H1 (cell line): Measurements from ENCODE around the gene STARD6. TPM values are rescaled to one million over a fixed set of nuclear protein-coding genes. Genes with fewer than 3 reads are reported as not detected.

ENCODE experiments used
- CTCF ChIA-PET: fragments of 300-600 bp; sonication (Branson Sonifier 250); formaldehyde crosslinking; loops from one replicate; lab custom pipeline; 2021; ENCODE audit not compliant: partially characterized antibody; lab: Charles Lee
- POLR2A ChIA-PET: fragments of 300-600 bp; sonication (Branson Sonifier 250); formaldehyde crosslinking; loops from one replicate; lab custom pipeline; 2021; ENCODE audit warnings: inconsistent platforms; ENCODE audit not compliant: partially characterized antibody; lab: Charles Lee
- DNase-seq, 2 experiments: peaks; one replicate each; pipeline versions ENCODE4 v3.0.0 to v3.0.0-alpha.2; 2010 to 2022; ENCODE audit warnings: low spot score in 2 of 2, low read depth in 1 of 2, mixed read lengths in 1 of 2
- FAIRE-seq: peaks from 2 replicates; lab custom pipeline; 2011; peaks lifted over from hg19 to GRCh38; lab: Jason Lieb, UNC
- H2AFZ ChIP-seq: 2 replicates; pipeline ENCODE4 v1.8.1; 2012; ENCODE audit warnings: low read length, inconsistent platforms
- H2AK5ac ChIP-seq: 2 replicates; pipeline ENCODE4 v1.6.1; 2013; ENCODE audit warnings: low read depth, low read length
- H2BK120ac ChIP-seq: replicated peaks from 2 replicates; pipeline ENCODE3; 2013; ENCODE audit warnings: low read depth, low read length, inconsistent platforms
- H2BK12ac ChIP-seq: 2 replicates; pipeline ENCODE4 v1.6.1; 2013; ENCODE audit warnings: low read depth, low read length
- H2BK15ac ChIP-seq: 2 replicates; pipeline ENCODE4 v1.6.1; 2013; ENCODE audit warnings: low read length
- H2BK20ac ChIP-seq: 2 replicates; pipeline ENCODE4 v1.6.1; 2013; ENCODE audit warnings: low read length
- H2BK5ac ChIP-seq: 2 replicates; pipeline ENCODE4 v1.6.1; 2013; ENCODE audit warnings: low read depth, low read length
- H3K14ac ChIP-seq: 2 replicates; pipeline ENCODE4 v1.6.1; 2013; ENCODE audit warnings: inconsistent platforms; ENCODE audit not compliant: insufficient read length
- H3K18ac ChIP-seq: 2 replicates; pipeline ENCODE4 v1.6.1; 2013; ENCODE audit warnings: low read length; ENCODE audit errors: extremely low read depth
- H3K23ac ChIP-seq: 2 replicates; pipeline ENCODE4 v1.6.1; 2013; ENCODE audit warnings: inconsistent platforms; ENCODE audit not compliant: insufficient read length
- H3K23me2 ChIP-seq: 2 replicates; pipeline ENCODE4 v1.6.1; 2013; ENCODE audit warnings: low read depth, low read length
- H3K27ac ChIP-seq: 2 replicates; pipeline ENCODE4 v1.6.1; 2011; ENCODE audit warnings: low read depth, low read length, inconsistent platforms
- H3K27me3 ChIP-seq, 4 experiments: replicated peaks in 1 of 4; 1 replicate in 1 of 4; 2 replicates in 3 of 4; pipeline versions ENCODE4 v1.6.1 to v1.8.1; 2011 to 2013; ENCODE audit warnings: low read length in 3 of 4, mild to moderate bottlenecking in 3 of 4, inconsistent platforms in 2 of 4, mixed read lengths in 2 of 4, moderate library complexity in 1 of 4; ENCODE audit not compliant: control insufficient read depth in 3 of 4, insufficient read depth in 3 of 4; ENCODE audit errors: extremely low read depth in 1 of 4
- H3K36me3 ChIP-seq, 4 experiments: 2 replicates each; pipeline versions ENCODE4 v1.6.1 to v1.8.1; 2011 to 2013; ENCODE audit warnings: mild to moderate bottlenecking in 4 of 4, low read length in 3 of 4, moderate library complexity in 2 of 4, control low read depth in 1 of 4, inconsistent platforms in 1 of 4; ENCODE audit not compliant: insufficient read depth in 4 of 4, control insufficient read depth in 2 of 4
- H3K4ac ChIP-seq: replicated peaks from 2 replicates; pipeline ENCODE3; 2013; ENCODE audit warnings: low read length, low read depth, mixed read lengths, inconsistent platforms; ENCODE audit not compliant: insufficient read length
- H3K4me1 ChIP-seq, 4 experiments: replicated peaks in 1 of 4; 1 replicate in 1 of 4; 2 replicates in 3 of 4; pipeline versions ENCODE4 v1.6.1 to v1.8.1; 2011 to 2013; ENCODE audit warnings: low read length in 3 of 4, inconsistent platforms in 2 of 4, mixed read lengths in 1 of 4; ENCODE audit not compliant: insufficient read depth in 4 of 4, control insufficient read depth in 3 of 4
- H3K4me2 ChIP-seq, 2 experiments: 2 replicates each; pipeline versions ENCODE4 v1.6.1 to v1.8.1; 2011 to 2013; ENCODE audit warnings: low read depth in 2 of 2, low read length in 2 of 2, control low read depth in 1 of 2, inconsistent platforms in 1 of 2, mild to moderate bottlenecking in 1 of 2; ENCODE audit not compliant: insufficient read depth in 1 of 2
- H3K4me3 ChIP-seq, 4 experiments: fragments of 200-600, 300-600 bp in 1 of 4; sonication (generic), shearing (Covaris generic), sonication (Bioruptor Twin) in 1 of 4; 2 replicates each; pipeline versions ENCODE4 v1.5.1 to v1.8.1; 2011 to 2016; ENCODE audit warnings: low read length in 4 of 4, low read depth in 3 of 4, control low read depth in 2 of 4, inconsistent platforms in 2 of 4, mild to moderate bottlenecking in 2 of 4, mixed read lengths in 1 of 4, moderate library complexity in 1 of 4; ENCODE audit not compliant: insufficient read depth in 2 of 4; ENCODE audit errors: extremely low read depth in 1 of 4
- H3K56ac ChIP-seq: replicated peaks from 2 replicates; pipeline ENCODE3; 2013; ENCODE audit warnings: low read depth, mild to moderate bottlenecking, mixed read lengths, low read length, inconsistent platforms; ENCODE audit not compliant: insufficient read length
- H3K79me1 ChIP-seq: 2 replicates; pipeline ENCODE4 v1.6.1; 2013; ENCODE audit warnings: low read depth, low read length, control low read depth
- H3K79me2 ChIP-seq, 2 experiments: 2 replicates each; pipeline versions ENCODE4 v1.6.1 to v1.8.1; 2012 to 2013; ENCODE audit warnings: low read length in 2 of 2, mild to moderate bottlenecking in 2 of 2, inconsistent platforms in 1 of 2; ENCODE audit not compliant: insufficient read depth in 2 of 2, control insufficient read depth in 1 of 2
- H3K9ac ChIP-seq, 4 experiments: replicated peaks in 1 of 4; 1 replicate in 1 of 4; 2 replicates in 3 of 4; pipeline versions ENCODE4 v1.6.1 to v1.8.1; 2011 to 2013; ENCODE audit warnings: low read depth in 3 of 4, low read length in 3 of 4, control low read depth in 2 of 4, mild to moderate bottlenecking in 2 of 4, moderate library complexity in 2 of 4, inconsistent platforms in 1 of 4; ENCODE audit errors: extremely low read depth in 1 of 4
- H3K9me3 ChIP-seq, 2 experiments: 2 replicates each; pipeline versions ENCODE4 v1.6.1 to v1.8.1; 2012 to 2013; ENCODE audit warnings: mild to moderate bottlenecking in 2 of 2, moderate library complexity in 2 of 2, control low read depth in 1 of 2, inconsistent platforms in 1 of 2, low read depth in 1 of 2, low read length in 1 of 2, mixed read lengths in 1 of 2; ENCODE audit not compliant: insufficient read depth in 2 of 2
- H4K20me1 ChIP-seq, 2 experiments: replicated peaks in 1 of 2; 2 replicates each; pipeline versions ENCODE3 to v1.8.1; 2011 to 2013; ENCODE audit warnings: inconsistent platforms in 2 of 2, low read length in 2 of 2, mild to moderate bottlenecking in 1 of 2; ENCODE audit not compliant: insufficient read depth in 2 of 2, control insufficient read depth in 1 of 2
- H4K5ac ChIP-seq: 2 replicates; pipeline ENCODE4 v1.6.1; 2013; ENCODE audit warnings: low read length, low read depth, mixed read lengths, inconsistent platforms; ENCODE audit not compliant: insufficient read length
- H4K8ac ChIP-seq: 2 replicates; pipeline ENCODE4 v1.8.0; 2013; ENCODE audit warnings: mild to moderate bottlenecking, moderate library complexity, low read length, inconsistent platforms; ENCODE audit not compliant: insufficient read depth; ENCODE audit errors: extremely low read depth
- H4K91ac ChIP-seq: replicated peaks from 2 replicates; pipeline ENCODE3; 2013; ENCODE audit warnings: low read length, mixed read lengths, inconsistent platforms; ENCODE audit not compliant: insufficient read length
- BCL11A ChIP-seq, 2 experiments: IDR thresholded peaks; one replicate each; pipeline ENCODE4 v1.6.1; 2011; ENCODE audit warnings: low read depth in 2 of 2, low read length in 2 of 2, mild to moderate bottlenecking in 2 of 2
- BRCA1 ChIP-seq: IDR thresholded peaks from 2 replicates; pipeline ENCODE4 v1.6.1; 2012; ENCODE audit warnings: low read depth, low read length, improper control_type of control experiment
- GTF2F1 ChIP-seq: IDR thresholded peaks from 2 replicates; pipeline ENCODE4 v1.6.1; 2012; ENCODE audit warnings: low read depth, low read length, improper control_type of control experiment, borderline replicate concordance
- HDAC2 ChIP-seq, 2 experiments: fragments of 300-600 bp in 1 of 2; sonication (generic) in 1 of 2; IDR thresholded peaks; 2 replicates each; pipeline ENCODE4 v1.6.1; 2011 to 2012; ENCODE audit warnings: low read depth in 2 of 2, low read length in 2 of 2, mild to moderate bottlenecking in 2 of 2, moderate library complexity in 2 of 2, borderline replicate concordance in 1 of 2, inconsistent platforms in 1 of 2
- JUN ChIP-seq: IDR thresholded peaks from 2 replicates; pipeline ENCODE4 v1.6.1; 2011; ENCODE audit warnings: low read depth, mild to moderate bottlenecking, improper control_type of control experiment, low read length
- KDM4A ChIP-seq: IDR thresholded peaks from one replicate; pipeline ENCODE4 v1.7.1; 2012; ENCODE audit warnings: low read depth, mild to moderate bottlenecking, moderate library complexity, low read length, inconsistent platforms; ENCODE audit not compliant: severe bottlenecking
- KDM5A ChIP-seq: fragments of 200-600 bp; IDR thresholded peaks from 2 replicates; pipeline ENCODE4 v1.7.1; 2012; ENCODE audit warnings: mild to moderate bottlenecking, low read length, inconsistent platforms, mixed read lengths
- POLR2A ChIP-seq, 2 experiments: IDR thresholded peaks; 1 replicate in 1 of 2; 2 replicates in 1 of 2; pipeline ENCODE4 v1.6.1; 2011; ENCODE audit warnings: low read depth in 2 of 2, low read length in 2 of 2, mild to moderate bottlenecking in 2 of 2; ENCODE audit errors: control extremely low read depth in 1 of 2
- SP4 ChIP-seq: IDR thresholded peaks from 2 replicates; pipeline ENCODE4 v1.6.1; 2012; ENCODE audit warnings: low read length, inconsistent platforms
- SUZ12 ChIP-seq: fragments of 200-600 bp; sonication (generic); IDR thresholded peaks from 2 replicates; pipeline ENCODE4 v1.6.1; 2012; ENCODE audit warnings: mild to moderate bottlenecking, inconsistent platforms, low read length, moderate library complexity, mixed read lengths
- TAF7 ChIP-seq: optimal IDR thresholded peaks from 2 replicates; pipeline ENCODE3; 2011; ENCODE audit warnings: low read depth, mild to moderate bottlenecking, inconsistent platforms, low read length, moderate library complexity, borderline replicate concordance
- USF2 ChIP-seq: IDR thresholded peaks from 2 replicates; pipeline ENCODE4 v1.6.1; 2011; ENCODE audit warnings: low read length, improper control_type of control experiment
- YY1 ChIP-seq: IDR thresholded peaks from 2 replicates; pipeline ENCODE4 v1.6.1; 2011; ENCODE audit warnings: low read depth, mild to moderate bottlenecking, low read length
- ZNF274 ChIP-seq: IDR thresholded peaks from 2 replicates; pipeline ENCODE4 v1.7.0; 2012; ENCODE audit warnings: low read length, borderline replicate concordance; ENCODE audit errors: extremely low read depth
- WGBS, 2 experiments: shearing (Covaris generic) in 1 of 2; methylation state at CpG; one replicate each; pipeline versions ENCODE4 v1.1.6 to v1.1.7; 2013 to 2015; ENCODE audit warnings: low lambda C conversion rate in 2 of 2, mixed read lengths in 2 of 2, inconsistent platforms in 1 of 2, low coverage in 1 of 2, missing lambda C conversion rate in 1 of 2; ENCODE audit not compliant: insufficient replicate concordance in 2 of 2, insufficient coverage in 1 of 2, insufficient read length in 1 of 2; ENCODE audit errors: extremely low coverage in 1 of 2, missing lambda C conversion rate in 1 of 2; 5-methylcytosine and 5-hydroxymethylcytosine counted together
- polyA plus RNA-seq, 7 experiments: library from polyadenylated mRNA; depleted of rRNA in 3 of 7; stranded (reverse) in 5 of 7; unstranded in 2 of 7; fragments of >200 nt in 5 of 7; fragments of 200-250 nt in 2 of 7; gene quantifications; 1 replicate in 5 of 7; 2 replicates in 1 of 7; 4 replicates in 1 of 7; pipeline versions ENCODE4 v1.2.1 to v1.2.3, GENCODE V29; 2011 to 2013; ENCODE audit warnings: missing spikeins in 2 of 7, mixed read lengths in 2 of 7
- total RNA-seq: library from RNA; stranded (reverse); fragmentation: NEBNext Ultra II Directional; extraction: Animal tissue kit (Norgen Biotek cat#: 25700); gene quantifications from 2 replicates; pipeline ENCODE4 v1.2.1, GENCODE V29; 2021

Gene STARD6
- total and polyA plus RNA-seq, 2 of the 8 experiments (the other 6 are each of a cell fraction or from before 2014, with no cell fraction given) = not detected

- no peak overlapping the region for H3K27ac ChIP-seq
- H2BK120ac ChIP-seq = no peak overlapping the region
- ChIA-PET CTCF (no interaction called here), POLR2A (no interaction called here)
- no peak overlapping the region for H2AFZ ChIP-seq
- H3K23me2 ChIP-seq = peaks cover 6% of the 10 kb centered on the region
- no peak for DNase-seq
- no peak overlapping the region for H4K5ac ChIP-seq
- H2AK5ac ChIP-seq = no peak overlapping the region
- H4K20me1 ChIP-seq = no peaks in the 10 kb centered on the region
- peaks cover 0 to 23% (median 8%) of the 10 kb centered on the region in 4 experiments; a peak in 5 of 8 replicates for H3K36me3 ChIP-seq
- no peak overlapping the region for H3K4ac ChIP-seq
- no peak overlapping the region for H4K8ac ChIP-seq
- no peak overlapping the region for H3K18ac ChIP-seq
- WGBS, 2 experiments = 82% methylated on average over 3 of the region's 3 CpGs; no CpG with 5 or more reads in 1 of the 2 experiments
- no peaks in the 10 kb centered on the region for H3K27me3 ChIP-seq
- no peaks in the 10 kb centered on the region for H3K79me1 ChIP-seq
- H3K23ac ChIP-seq = no peak overlapping the region
- no peak overlapping the region for H3K14ac ChIP-seq
- no peak overlapping the region for H2BK5ac ChIP-seq
- no peak overlapping the region for H3K9ac ChIP-seq
- no peak overlapping the region for H4K91ac ChIP-seq
- H3K4me1 ChIP-seq = peaks cover 0 to 6% (median 1%) of the 10 kb centered on the region in 4 experiments; a peak in 4 of 7 replicates
- no peak overlapping the region for H3K4me3 ChIP-seq
- H3K4me2 ChIP-seq = no peak overlapping the region; a peak in 1 of 4 replicates
- H3K9me3 ChIP-seq = no peaks in the 10 kb centered on the region
- H2BK12ac ChIP-seq = no peak overlapping the region
- no peak overlapping the region for H2BK15ac ChIP-seq
- no peak overlapping the region for H3K56ac ChIP-seq
- no peak overlapping the region for H2BK20ac ChIP-seq
- peaks cover 0 to 23% of the 10 kb centered on the region in 2 experiments; a peak in 2 of 4 replicates for H3K79me2 ChIP-seq
- FAIRE-seq = no peak
- TF ChIP-seq BRCA1 (no peak), JUN (no peak), ZNF274 (no peak), GTF2F1 (no peak), SUZ12 (no peak), BCL11A (IDR thresholded peaks at IDR 0.05; ENCODE audit: low read depth in 2 of 2, low read length in 2 of 2) (no peak), TAF7 (no peak), POLR2A (IDR thresholded peaks at IDR 0.05; ENCODE audit: control extremely low read depth in 1 of 2, low read depth in 2 of 2, low read length in 2 of 2) (no peak), SP4 (no peak), YY1 (no peak), HDAC2 (IDR thresholded peaks at IDR 0.05; ENCODE audit: borderline replicate concordance in 1 of 2, low read depth in 2 of 2, low read length in 2 of 2) (no peak), KDM5A (no peak), KDM4A (no peak), USF2 (no peak)
Observed at GRCh38 chr18:54360406-54360805, 2.7 kb upstream of the STARD6 start.
